Activated CD4-positive, alpha-beta T cell treated with anti-CD3 and anti-CD28 coated beads for 24 hours (primary cell): ENCODE data around the gene CDKL4.
"Not testable (repeated sequence)": the region's sequence is repeated elsewhere in the genome, so short reads cannot be mapped to it uniquely, and the experiment has no call there.

Source experiments
- DNase-seq, 2 donors: peaks; one replicate each; pipeline ENCODE4 v3.0.0-alpha.2; 2020; ENCODE audit warnings: low read depth in 2 of 2

The CDKL4 gene

DNA sequence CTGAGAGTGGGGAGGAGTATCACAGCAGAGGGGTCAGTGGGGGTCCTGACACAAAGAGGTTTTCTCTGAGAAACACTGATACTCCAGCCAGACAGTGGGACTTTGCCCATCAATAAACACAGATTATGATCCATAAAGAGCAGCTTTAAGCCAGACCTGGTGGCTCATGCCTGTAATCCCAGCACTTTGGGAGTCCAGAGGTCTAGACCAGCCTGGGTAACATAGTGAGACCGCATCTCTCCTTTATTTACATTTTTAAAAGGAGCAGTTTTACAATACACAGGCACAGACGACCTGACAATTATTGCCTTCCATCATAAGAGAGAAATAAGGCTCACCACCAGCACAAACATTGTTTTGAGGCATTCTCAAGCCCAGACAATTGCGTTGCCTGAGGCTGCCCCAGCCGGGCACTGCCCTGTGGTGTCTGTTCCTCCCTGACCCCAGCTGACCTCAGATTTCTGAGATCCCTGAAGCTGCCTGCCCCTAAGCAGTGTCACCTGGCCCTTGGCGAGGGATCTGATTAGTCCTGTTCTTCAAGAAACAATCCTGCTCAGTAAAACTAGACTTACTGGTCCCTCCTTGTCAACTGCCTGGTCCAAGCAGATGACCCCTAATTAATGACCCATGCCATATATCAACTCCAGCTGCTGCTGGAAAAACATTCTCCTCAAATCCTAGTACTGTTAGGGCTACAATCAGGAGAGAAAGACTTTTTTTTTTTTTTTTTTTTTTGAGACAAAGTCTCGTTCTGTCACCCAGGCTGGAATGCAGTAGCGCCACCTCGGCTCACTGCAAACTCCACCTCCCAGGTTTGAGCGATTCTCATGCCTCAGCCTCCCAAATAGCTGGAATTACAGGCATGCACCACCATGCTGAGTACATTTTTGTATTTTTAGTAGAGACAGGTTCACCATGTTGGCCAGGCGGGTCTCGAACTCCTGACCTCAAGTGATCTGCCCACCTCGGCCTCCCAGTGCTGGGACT lies 63.5 kb downstream of the CDKL4 start:
- no peak for DNase-seq

DNA sequence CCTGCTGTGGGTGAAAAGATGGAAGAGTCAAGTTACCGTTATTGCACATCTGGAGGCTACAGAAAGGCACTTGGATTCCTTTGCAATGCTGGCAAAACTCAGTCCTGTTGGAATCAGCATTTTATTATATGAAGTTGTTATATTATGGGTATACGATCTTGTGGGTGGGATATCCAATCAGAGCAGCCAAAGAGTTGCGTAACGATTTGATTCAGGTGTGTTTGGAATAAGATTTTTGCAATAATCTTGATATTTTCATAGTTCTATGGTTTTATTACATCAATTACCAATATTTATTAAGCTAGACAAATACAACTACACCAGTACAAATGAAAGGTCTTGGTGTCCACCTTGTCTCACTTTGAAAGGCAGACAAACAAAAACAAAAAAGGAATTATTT lies 65.0 kb downstream of the CDKL4 start:
- DNase-seq = no peak

DNA sequence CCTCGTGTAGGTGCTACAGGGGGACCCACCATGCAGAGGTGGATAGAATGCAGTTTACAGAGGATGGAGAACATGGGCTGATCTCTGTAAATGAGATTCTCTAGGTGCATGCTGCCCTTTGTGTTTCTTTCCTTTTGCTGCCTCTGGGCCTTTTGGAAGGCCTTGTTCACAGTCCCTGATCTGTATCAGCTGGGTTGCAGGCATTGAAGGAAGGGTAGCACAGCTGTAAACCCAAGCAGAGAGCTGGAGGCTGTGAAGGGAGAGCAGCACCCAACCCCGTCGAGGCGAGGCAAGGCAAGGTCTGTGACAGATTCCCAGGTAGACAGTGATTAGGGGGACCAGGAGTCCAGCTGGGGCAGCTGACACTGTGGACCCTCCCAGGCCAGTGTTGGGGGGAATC lies 66.8 kb downstream of the CDKL4 start:
- no peak for DNase-seq

DNA sequence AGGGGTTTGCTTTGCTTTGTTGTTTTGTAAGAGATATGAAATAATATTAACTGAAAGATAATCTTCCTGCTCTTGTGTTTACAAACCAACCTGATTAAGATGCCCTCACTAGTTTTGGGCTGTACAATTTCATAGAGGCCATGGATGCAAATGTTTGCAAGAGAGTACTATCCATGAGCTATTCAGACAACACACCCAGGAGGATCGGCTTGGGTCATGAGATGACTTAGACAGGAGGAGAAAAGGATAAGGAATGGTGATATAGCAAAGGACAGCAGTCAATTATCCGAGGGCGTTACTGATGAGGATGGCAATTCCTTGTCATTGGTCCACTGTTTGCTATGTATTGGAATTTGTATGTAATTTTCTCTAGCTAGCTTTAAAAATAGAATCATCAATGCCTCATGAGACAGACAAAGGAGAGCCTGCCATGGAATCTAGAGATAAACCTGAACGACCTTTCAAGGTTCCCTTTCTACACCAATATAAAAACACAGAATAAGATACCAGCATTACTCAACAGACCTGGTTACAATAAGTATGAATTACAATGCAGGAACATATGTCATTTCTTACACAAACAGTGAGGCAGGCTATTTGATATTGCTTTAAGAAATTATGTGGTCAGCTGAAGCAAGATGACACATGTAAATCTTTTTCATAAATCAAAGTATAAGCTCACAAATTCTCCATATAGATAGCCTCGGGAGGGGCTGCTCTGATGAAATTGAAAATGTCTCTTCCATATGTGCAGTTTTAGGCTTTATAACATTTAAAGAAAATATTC lies 68.6 kb downstream of the CDKL4 start:
- no peak for DNase-seq

DNA sequence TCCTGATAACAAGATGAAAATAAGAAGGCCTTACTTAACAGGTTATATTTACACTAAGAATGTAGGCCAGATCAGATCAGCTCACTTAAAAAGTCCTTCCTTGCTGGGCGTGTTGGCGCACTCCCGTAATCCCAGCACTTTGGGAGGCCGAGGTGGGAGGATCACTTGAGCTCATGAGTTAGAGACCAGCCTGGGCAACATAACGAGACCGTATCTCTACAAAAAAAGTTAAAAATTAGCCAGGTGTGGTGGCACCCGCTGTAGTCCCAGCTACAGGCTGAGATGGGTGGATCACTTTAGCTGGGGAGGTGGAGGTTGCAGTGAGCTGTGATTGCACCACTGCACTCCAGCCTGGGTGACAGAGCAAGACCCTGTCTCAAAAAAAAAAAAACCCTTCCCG lies 69.7 kb downstream of the CDKL4 start:
- no peak for DNase-seq

DNA sequence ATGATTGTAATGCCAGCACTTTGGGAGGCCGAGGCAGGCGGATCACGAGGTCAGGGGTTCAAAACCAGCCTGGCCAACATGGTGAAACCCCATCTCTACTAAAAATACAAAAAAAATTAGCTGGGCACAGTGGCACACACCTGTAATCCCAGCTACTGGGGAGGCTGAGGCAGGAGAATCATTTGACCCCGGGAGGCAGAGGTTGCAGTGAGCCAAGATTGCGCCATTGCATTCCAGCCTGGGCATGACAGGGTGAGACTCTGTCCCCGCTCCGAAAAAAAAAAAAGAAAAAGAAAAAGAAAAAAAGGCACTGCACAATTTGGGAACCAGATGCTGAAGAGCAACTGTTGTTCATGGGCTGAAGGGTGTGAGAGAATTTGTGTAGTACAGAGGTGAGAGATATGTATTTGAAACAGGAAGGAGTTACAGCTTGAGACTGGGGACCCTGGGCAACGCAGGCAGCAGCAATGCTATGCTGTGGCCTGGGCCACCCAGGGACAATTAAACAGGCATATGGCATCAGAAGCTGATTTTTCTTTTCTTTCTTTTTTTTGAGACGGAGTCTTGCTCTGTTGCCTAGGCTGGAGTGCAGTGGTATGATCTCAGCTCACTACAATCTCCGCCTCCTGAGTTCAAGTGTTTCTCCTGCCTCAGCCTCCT lies 71.6 kb downstream of the CDKL4 start:
- DNase-seq = not testable (repeated sequence)

DNA sequence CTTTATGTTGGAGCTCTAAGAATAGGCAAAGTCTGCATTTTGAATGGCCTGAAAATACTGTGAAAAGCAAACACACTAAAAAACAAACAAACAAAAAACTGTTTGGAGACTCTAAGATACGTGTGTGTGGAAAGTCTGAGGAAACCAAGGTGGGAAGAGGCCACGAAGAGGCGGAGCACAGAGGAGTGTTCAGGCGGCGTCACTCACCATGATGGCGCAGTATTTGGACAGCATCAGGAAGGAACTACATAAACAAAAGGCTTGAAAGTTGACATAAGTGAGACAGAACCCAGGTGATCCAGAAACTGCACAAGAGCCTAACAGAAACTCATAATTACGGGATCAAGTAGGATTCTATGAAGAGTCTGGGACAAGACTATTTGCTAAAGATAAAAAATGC lies 72.1 kb downstream of the CDKL4 start:
- no peak for DNase-seq

DNA sequence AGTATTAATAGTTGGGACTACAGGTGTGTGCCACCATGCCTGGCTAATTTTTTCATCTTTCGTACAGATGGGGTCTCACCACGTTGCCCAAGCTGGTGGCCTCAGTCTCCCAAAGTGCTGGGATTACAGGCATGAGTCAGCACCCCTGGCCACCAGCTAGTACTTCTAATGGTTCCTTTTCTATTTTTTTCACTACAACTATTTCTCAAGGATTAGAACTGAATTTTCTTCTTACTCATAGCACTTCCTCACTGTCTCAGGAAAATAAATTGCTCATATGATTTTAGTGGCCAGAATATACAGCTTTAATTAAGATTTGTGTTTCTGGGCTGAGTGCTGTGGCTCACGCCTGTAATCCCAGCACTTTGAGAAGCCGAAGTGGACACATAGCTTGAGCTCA lies 79.7 kb downstream of the CDKL4 start:
- DNase-seq = no peak

DNA sequence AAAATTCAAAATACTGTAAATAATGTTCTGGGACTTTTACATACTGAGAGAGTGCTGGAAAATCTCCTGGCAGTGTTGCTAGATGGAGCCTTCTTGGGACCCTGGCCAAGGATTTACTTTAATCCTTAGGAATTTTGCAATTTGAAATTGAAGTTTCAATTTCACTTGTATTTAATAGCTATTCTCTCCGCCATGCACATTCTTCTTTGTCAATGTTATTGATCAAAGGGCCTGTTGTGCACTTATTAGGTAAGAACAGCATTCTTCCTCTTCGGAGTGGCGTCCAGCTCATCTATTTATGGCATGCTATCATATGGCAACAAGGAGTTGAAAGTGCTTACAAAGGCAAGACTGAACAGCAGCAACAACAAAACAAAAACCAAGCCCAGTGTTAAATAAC lies 82.8 kb downstream of the CDKL4 start:
- DNase-seq = no peak

DNA sequence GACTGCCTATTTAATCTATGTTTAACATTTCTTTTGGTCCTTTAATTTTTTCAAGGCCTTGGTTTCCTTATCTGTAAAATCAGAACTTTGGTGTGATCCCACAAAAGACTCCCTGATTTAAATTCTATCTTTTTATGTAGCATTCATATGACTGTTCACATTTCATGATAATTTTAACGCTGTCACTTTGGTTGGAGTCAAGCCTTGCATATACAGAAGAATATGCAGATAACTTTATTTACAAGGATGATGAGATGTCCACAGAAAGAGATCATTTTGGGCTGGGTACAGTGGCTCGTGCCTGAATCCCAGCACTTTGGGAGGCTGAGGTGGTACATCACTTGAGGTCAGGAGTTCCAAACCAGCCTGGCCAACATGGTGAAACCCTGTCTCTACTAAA lies 84.5 kb downstream of the CDKL4 start:
- DNase-seq = no peak

DNA sequence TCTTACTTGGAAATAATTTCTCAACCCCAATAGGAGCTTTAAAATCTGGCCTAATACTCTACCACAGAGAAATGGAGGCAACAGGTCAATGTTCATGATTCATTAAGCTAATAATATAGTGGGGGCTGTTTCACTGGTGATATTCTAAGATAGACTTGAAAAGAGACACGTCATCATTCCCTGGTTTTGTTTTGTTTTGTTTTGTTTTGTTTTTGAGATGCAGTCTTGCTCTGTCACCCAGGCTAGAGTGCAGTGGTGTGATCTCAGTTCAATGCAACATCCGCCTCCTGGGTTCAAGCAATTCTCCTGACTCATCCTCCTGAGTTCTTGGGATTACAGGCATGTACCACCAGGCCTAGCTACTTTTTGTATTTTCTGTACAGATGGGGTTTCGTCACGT lies 85.4 kb downstream of the CDKL4 start:
- no peak for DNase-seq

DNA sequence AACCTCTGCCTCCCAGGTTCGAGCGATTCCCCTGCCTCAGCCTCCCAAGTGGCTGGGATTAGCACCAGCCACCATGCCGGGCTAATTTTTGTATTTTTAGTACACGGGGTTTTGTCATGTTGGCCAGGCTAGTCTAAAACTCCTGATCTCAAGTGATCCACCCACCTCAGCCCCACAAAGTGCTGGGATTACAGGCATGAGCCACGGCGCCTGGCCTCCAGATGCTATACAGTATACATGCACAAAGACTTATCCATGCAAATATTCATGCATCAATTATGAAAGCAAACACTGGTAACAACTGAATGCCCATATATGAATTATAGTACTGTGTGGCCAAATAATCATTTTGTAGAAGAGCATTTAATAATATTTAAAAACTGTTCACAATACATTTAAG lies 86.9 kb downstream of the CDKL4 start:
- no peak for DNase-seq

DNA sequence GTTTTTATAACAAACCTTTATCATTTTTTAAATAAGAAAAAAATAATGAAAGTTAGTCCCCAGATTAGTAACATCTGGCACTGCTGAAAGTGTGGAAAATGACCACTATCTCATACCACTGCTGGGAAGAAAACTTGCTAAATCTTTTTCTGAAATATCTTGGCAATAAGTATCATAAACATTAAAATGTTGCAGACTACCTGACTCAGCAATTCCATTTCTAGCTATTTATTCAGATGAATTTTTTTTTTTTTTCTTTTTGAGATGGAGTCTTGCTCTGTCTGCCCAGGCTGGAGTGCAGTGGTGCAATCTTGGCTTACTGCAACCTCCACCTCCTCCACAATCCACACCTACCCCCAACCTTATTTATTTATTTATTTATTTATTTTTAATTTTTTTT lies 87.7 kb downstream of the CDKL4 start:
- no peak for DNase-seq

DNA sequence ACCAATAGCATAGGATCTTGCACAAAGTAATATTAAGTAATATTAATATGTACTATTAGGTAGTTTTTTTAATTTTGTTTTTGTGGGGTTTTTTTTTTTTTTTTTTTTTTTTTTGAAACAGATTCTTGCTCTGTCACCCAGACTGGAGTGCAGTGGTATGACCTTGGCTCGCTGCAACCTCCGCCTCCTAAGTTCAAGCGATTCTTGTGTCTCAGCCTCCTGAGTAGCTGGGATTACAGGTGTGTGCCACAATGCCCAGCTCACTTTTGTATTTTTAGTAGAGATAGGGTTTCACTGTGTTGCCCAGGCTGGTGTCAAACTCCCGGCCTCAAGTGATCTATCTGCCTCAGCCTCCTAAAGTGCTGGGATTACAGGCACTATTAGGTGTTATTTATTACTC lies 88.2 kb downstream of the CDKL4 start:
- not testable (repeated sequence) for DNase-seq

DNA sequence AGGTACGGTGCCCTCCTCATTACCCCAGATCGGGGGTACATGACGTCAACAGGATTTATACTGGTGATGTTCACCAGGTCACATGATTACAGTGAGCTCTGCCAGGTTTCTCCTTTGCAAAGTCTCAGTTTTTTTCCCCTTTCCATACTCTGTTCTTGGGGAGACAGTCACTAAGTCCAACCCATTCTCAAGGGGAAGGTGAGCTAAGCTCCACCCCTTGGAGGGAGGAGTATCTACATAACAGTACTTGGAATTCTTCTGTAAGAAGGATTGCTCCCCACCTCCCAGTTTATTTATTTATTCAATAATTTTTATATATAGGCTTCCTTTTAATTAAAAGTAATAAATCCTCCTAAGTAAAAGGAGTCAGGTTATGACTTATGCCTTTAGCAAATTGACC lies 88.8 kb downstream of the CDKL4 start:
- no peak for DNase-seq

DNA sequence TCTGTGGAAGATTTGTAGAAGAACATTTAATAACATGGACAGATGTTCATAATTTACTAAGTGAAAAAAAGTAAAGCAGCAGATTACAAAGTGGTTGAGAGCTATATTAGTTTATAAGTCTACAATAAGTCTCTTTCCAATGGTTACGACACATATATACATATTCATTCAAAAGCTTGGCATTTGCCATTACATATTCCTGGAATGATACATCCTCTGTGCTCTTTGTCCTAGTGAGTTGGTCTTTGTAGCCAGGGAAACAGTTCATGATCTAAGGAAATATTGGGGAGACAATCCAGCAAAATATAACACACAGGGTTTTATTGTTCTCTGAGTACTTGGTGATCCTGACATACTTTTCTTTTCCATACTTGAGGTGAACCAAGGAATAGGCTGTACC lies 90.5 kb downstream of the CDKL4 start:
- no peak for DNase-seq

DNA sequence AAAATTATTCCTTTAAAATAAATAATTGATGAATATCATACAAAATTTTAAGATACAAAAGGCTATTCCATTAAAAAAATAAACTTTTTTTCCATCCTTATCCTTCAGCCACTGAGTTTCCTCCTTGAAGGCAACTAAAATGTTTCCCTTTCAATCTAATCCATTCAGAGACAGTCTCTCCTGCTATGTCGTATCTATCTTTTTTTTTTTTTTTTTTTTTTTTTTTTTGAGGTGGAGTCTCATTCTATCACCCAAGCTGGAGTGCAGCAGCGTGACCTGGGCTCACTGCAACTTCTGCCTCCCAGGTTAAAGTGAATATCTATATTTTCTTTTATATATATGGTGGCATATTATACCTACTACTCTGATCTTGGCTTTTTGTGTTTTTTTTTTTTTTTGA lies 91.3 kb downstream of the CDKL4 start:
- no peak for DNase-seq

DNA sequence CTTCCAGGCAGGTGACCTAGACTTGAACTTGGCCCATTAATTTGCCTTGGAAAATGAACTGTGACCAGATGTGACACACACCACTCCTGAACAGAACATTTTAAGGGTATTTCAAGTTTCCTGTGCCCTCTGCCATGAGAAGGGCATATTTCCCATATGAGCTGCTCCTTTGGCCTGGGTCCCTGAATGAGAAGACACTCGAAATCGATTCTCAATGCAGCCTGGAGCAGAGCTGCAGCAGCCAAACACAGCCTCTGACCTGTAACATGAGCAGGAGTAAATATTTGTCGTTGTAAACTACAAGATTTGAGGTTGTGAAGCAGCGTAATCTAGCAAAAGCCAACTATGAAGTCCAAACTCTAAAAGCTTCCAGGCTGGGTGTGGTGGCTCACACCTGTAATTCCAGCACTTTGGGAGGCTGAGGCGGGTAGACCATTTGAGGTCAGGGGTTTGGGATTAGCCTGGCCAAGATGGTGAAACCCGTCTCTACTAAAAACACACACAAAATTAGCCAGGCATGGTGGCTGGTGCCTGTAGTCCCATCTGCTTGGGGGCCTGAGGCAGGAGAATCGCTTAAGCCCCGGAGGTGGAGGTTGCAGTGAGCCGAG lies 92.8 kb downstream of the CDKL4 start:
- no peak for DNase-seq

DNA sequence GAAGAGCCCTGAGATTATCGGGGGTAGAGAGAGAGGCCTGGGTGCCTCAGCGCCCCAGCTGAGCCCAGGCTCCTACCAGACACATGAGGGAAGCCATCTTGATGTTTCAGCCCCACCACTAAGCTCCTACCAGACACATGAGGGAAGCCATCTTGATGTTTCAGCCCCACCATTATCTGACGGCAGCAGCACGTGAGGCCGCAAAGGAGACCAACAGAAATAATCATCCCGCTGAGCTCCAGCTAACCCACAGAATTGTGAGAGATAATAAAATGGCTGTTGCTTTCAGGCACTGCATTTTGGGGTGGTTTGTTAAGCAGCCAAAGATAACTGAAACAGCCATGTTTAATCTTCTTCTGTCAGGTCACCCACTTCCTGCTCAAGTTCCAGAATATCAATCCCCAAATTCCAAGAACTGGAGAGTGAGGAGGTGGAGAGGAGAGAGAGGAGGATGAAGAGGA lies 93.6 kb downstream of the CDKL4 start:
- DNase-seq = no peak

DNA sequence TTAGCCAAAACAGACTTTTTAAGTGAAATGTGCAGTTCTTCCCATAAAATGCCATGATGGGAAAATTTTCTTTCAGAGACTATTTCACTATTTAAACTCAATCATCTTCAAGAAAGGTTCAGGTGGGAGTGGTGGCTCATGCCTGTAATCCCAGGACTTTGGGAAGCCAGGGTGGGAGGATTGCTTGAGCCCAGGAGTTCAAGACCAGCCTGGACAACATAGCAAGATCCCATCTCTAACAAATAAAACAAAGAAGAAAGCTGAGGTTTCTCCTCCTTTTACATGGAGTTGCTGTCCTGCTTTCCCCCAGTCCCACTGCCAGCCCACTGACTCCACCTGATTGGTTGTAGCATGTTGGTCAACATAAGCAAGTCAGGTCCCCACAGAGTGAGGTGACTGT lies 97.1 kb downstream of the CDKL4 start:
- no peak for DNase-seq

DNA sequence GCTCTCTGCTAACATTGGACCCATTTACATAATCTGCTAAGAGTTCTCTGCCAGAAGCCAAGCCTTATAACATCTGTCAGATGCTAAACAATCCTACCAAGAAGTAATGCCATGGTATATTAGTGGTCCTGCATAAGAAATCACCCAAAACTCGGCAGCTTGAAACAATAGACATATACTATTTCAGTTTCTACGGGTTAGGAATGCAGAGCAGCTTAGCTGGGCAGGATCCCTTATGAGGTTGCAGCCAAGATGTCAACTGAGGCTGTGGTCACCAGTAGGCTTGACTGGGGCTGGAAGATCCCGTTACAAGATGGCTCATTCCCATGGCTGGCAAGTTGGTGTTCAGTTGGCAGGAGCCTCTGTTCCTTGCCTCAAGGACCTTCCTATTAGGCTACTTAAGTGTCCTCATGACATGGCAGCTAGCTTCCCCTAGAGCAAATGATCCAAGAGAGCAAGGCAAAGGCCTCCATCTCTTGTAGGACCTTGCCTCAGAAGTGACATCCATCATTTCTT lies 97.8 kb downstream of the CDKL4 start:
- DNase-seq = no peak

DNA sequence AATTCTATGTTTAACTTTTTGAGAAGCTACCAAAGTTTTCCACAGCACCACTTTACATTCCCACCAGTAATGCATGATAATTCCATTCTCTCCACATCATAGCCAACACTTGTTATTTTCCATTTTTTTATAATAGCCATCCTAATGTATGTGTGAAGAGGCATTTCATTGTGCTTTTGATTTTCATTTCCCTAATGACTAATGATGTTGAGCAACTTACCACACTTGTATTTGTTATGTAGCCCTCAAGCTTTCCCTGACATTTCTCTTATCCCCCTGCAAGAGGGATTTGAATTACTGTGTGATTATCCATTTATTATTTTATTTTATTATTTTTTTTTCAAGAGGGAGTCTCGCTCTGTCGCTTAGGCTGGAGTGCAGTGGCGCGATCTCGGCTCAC lies 99.4 kb downstream of the CDKL4 start:
- DNase-seq = no peak
